Panc1 (cell line): ENCODE measurements around the gene TBC1D2B.

Experiments used
- CTCF ChIP-seq: fragments of 450-650 bp; IDR thresholded peaks from 2 replicates; pipeline ENCODE4 v1.5.1; 2017; ENCODE audit warnings: mild to moderate bottlenecking
- POLR2AphosphoS5 ChIP-seq: IDR thresholded peaks from 2 replicates; pipeline ENCODE4 v1.6.1; 2012; ENCODE audit warnings: mild to moderate bottlenecking, low read depth, low read length, moderate library complexity
- REST ChIP-seq, 2 experiments: IDR thresholded peaks; 2 replicates each; pipeline ENCODE4 v1.6.1; 2011 to 2012; ENCODE audit warnings: low read depth in 2 of 2, control low read depth in 1 of 2, low read length in 1 of 2, mild to moderate bottlenecking in 1 of 2, moderate library complexity in 1 of 2; ENCODE audit not compliant: insufficient read depth in 1 of 2
- SIN3A ChIP-seq: IDR thresholded peaks from 2 replicates; pipeline ENCODE4 v1.6.1; 2012; ENCODE audit warnings: low read depth, mild to moderate bottlenecking, low read length, moderate library complexity, borderline replicate concordance; ENCODE audit not compliant: insufficient read depth
- TCF7L2 ChIP-seq: IDR thresholded peaks from 2 replicates; pipeline ENCODE4 v1.6.1; 2011; ENCODE audit warnings: mild to moderate bottlenecking, low read depth, low read length, inconsistent platforms

GRCh38 chr15:78004919-78005634, 72.4 kb downstream of the TBC1D2B start:
- TF ChIP-seq POLR2AphosphoS5 (no peak), CTCF (no peak), REST (IDR thresholded peaks at IDR 0.05; ENCODE audit: insufficient read depth in 1 of 2, low read depth in 2 of 2, low read length in 1 of 2) (no peak), SIN3A (no peak), TCF7L2 (no peak)
